K562 (cell line): ENCODE results near the gene FAM118B. TPM values are rescaled to one million over a fixed set of nuclear protein-coding genes. Genes with fewer than 3 reads are reported as not detected.

Experiments used
- ATF1 ChIP-seq, 2 experiments: fragments of 450-650 bp in 1 of 2; IDR thresholded peaks; 2 replicates each; pipeline ENCODE4 v1.6.1; 2016; ENCODE audit warnings: missing compliant biosample characterization in 1 of 2, missing genetic modification characterization in 1 of 2
- CC2D1A ChIP-seq: fragments of 450-650 bp; IDR thresholded peaks from 2 replicates; pipeline ENCODE4 v1.6.1; 2017; ENCODE audit warnings: mild to moderate bottlenecking
- CHAMP1 ChIP-seq: fragments of 450-650 bp; IDR thresholded peaks from 2 replicates; pipeline ENCODE4 v1.6.1; 2016; ENCODE audit warnings: mild to moderate bottlenecking
- EZH2 ChIP-seq: IDR thresholded peaks from 2 replicates; pipeline ENCODE4 v1.6.1; 2012; ENCODE audit warnings: low read depth, mild to moderate bottlenecking, inconsistent platforms, low read length, borderline replicate concordance
- GTF2A2 ChIP-seq: IDR thresholded peaks from 2 replicates; pipeline ENCODE4 v1.6.1; 2016; ENCODE audit warnings: mild to moderate bottlenecking, missing genetic modification characterization, missing compliant biosample characterization
- KHSRP ChIP-seq: fragments of 450-650 bp; IDR thresholded peaks from 2 replicates; pipeline ENCODE4 v1.6.1; 2017
- MCM2 ChIP-seq: fragments of 450-650 bp; IDR thresholded peaks from 2 replicates; pipeline ENCODE4 v1.6.1; 2017; ENCODE audit warnings: low read depth, mild to moderate bottlenecking
- MXD1 ChIP-seq: fragments of 250-450 bp; sonication (Bioruptor Pico); IDR thresholded peaks from 2 replicates; pipeline ENCODE4 v1.8.0; 2021; ENCODE audit warnings: borderline replicate concordance, mild to moderate bottlenecking, moderate library complexity; ENCODE audit not compliant: poor library complexity, severe bottlenecking
- RBM25 ChIP-seq: fragments of 200-400 bp; formaldehyde crosslinking; IDR thresholded peaks from 2 replicates; pipeline ENCODE4 v1.6.1; 2018; ENCODE audit warnings: low read length, low read depth, moderate library complexity; ENCODE audit not compliant: severe bottlenecking
- SNAPC5 ChIP-seq: fragments of 250-450 bp; sonication (Bioruptor Pico); IDR thresholded peaks from 2 replicates; pipeline ENCODE4 v1.8.0; 2021; ENCODE audit warnings: moderate library complexity, mild to moderate bottlenecking, inconsistent platforms
- USF1 ChIP-seq: sonication (generic); formaldehyde crosslinking; IDR thresholded peaks from 2 replicates; pipeline ENCODE4 v1.9.0; 2022; ENCODE audit warnings: mild to moderate bottlenecking, missing genetic modification reagents
- ZBTB17 ChIP-seq: fragments of 450-650 bp; formaldehyde crosslinking; IDR thresholded peaks from 2 replicates; pipeline ENCODE4 v1.4.0; 2020; ENCODE audit warnings: mild to moderate bottlenecking
- polyA plus RNA-seq, 8 experiments: library from polyadenylated mRNA; depleted of rRNA in 4 of 8; stranded (reverse) in 5 of 8; unstranded in 3 of 8; fragments of >200 nt; fragmentation: Nextera tagmentation in 2 of 8; fragmentation: Illumina TruSeq in 1 of 8; extraction: Ambion mirVana in 2 of 8; extraction: Trizol in 1 of 8; gene quantifications; 2 replicates each; pipeline versions ENCODE4 v1.2.1 to v1.2.3, GENCODE V29; 2011 to 2014; ENCODE audit warnings: inconsistent platforms in 1 of 8, missing spikeins in 1 of 8
- total RNA-seq, 7 experiments: library from RNA; depleted of rRNA in 6 of 7; stranded (reverse); fragments of >200 nt in 6 of 7; fragmentation: Illumina TruSeq in 2 of 7; extraction: Trizol in 2 of 7; gene quantifications; 2 replicates each; pipeline versions ENCODE4 v1.2.1 to v1.2.3, GENCODE V29; 2011 to 2021; ENCODE audit warnings: low replicate concordance in 1 of 7
- TF ChIP-seq, protein P1 (sequence below): sonication (generic); formaldehyde crosslinking; IDR thresholded peaks from 2 replicates; pipeline ENCODE4 v1.4.0; 2020; ENCODE audit warnings: mild to moderate bottlenecking, missing genetic modification reagents
- TF ChIP-seq, protein P2 (sequence below): fragments of 250-450 bp; sonication (Bioruptor Pico); IDR thresholded peaks from 2 replicates; pipeline ENCODE4 v1.5.0; 2021
- TF ChIP-seq, protein P3 (sequence below): fragments of 250-450 bp; sonication (Bioruptor Pico); IDR thresholded peaks from 2 replicates; pipeline ENCODE4 v1.9.0; 2021; ENCODE audit warnings: mild to moderate bottlenecking

The FAM118B gene
- total and polyA plus RNA-seq, 9 of the 15 experiments (the other 6 are each of a cell fraction or from before 2014, with no cell fraction given), result 12.0 to 49.0 (median 22.1) TPM

DNA sequence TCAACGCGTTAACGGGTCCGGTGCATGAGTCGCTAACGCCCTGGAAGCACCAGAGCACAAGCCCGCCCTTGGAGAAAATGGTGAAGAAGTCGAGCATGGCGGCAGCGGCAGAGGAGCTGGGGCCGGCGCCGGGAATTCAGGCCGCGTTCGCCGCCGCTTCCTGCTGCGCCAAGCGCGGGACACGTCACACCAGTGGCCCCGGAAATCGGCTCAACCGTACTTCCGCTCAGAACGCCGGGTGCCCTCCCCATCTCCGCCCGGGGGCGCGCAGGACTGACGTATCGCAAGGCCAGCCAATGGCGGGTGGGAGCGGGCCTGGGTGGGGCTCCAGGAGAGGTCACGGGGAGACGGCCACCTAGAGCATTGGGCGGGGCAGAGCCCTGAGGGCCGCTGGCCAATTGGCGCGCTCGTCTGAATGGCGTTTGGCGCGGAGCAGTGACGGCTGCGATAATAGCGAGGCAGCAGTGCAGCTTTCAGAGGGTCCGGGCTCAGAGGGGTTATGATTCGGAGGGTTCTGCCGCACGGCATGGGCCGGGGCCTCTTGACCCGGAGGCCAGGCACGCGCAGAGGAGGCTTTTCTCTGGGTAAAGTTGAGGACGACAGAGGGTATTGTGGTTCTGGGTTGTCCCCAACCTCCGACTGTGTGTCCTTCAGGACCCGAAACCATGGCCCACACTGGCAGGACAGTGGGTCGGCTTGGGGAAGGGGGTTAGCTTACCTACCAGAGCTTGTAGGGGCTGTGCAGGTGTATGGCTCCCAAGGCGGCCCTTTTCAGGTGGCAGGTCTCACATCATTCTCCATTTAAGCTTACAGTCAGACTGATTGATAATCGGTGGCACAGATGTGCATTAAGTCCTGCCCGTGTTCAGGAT, 57.4 kb downstream of the FAM118B start, which contains the start of the genes FOXRED1 and SRPRA (continued):
- peak; percentile 92 for TF ChIP-seq USF1 (CRISPR knock-in tag)
- peak; percentile 86 for TF ChIP-seq KHSRP
- TF ChIP-seq, protein P1, sequence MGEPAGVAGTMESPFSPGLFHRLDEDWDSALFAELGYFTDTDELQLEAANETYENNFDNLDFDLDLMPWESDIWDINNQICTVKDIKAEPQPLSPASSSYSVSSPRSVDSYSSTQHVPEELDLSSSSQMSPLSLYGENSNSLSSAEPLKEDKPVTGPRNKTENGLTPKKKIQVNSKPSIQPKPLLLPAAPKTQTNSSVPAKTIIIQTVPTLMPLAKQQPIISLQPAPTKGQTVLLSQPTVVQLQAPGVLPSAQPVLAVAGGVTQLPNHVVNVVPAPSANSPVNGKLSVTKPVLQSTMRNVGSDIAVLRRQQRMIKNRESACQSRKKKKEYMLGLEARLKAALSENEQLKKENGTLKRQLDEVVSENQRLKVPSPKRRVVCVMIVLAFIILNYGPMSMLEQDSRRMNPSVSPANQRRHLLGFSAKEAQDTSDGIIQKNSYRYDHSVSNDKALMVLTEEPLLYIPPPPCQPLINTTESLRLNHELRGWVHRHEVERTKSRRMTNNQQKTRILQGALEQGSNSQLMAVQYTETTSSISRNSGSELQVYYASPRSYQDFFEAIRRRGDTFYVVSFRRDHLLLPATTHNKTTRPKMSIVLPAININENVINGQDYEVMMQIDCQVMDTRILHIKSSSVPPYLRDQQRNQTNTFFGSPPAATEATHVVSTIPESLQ, result no peak; the same call in 1 of the 2 replicates
- TF ChIP-seq CHAMP1, result no peak
- TF ChIP-seq CC2D1A, result 0 out of 2 replicates have a peak, but pooled peaks have one; percentile 15
- no peak for TF ChIP-seq GTF2A2 (tag)
- TF ChIP-seq ATF1 (CRISPR knock-in tag; IDR thresholded peaks at IDR 0.05), result peak; percentile 93
- TF ChIP-seq ATF1 (tag; IDR thresholded peaks at IDR 0.05), result peak; percentile 99
- no peak for TF ChIP-seq MCM2
- TF ChIP-seq RBM25, result peak; percentile 91
- TF ChIP-seq MXD1 (CRISPR knock-in tag), result no peak
- no peak for TF ChIP-seq ZBTB17 (CRISPR knock-in tag)
- no peak for TF ChIP-seq SNAPC5 (CRISPR knock-in tag)
- TF ChIP-seq, protein P2, sequence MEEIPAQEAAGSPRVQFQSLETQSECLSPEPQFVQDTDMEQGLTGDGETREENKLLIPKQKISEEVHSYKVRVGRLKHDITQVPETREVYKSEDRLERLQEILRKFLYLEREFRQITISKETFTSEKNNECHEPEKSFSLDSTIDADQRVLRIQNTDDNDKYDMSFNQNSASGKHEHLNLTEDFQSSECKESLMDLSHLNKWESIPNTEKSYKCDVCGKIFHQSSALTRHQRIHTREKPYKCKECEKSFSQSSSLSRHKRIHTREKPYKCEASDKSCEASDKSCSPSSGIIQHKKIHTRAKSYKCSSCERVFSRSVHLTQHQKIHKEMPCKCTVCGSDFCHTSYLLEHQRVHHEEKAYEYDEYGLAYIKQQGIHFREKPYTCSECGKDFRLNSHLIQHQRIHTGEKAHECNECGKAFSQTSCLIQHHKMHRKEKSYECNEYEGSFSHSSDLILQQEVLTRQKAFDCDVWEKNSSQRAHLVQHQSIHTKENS (CRISPR knock-in tag), result no peak
- TF ChIP-seq, protein P3, sequence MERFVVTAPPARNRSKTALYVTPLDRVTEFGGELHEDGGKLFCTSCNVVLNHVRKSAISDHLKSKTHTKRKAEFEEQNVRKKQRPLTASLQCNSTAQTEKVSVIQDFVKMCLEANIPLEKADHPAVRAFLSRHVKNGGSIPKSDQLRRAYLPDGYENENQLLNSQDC, result no peak
- no peak for TF ChIP-seq EZH2
